AG09319 (cell line): ENCODE data around the gene NRG3.

Experiments used
- DNase-seq: peaks from one replicate; pipeline ENCODE4 v3.0.0-alpha.2; 2010; ENCODE audit warnings: low read depth; ENCODE audit errors: extremely low read depth
- CTCF ChIP-seq: IDR thresholded peaks from 2 replicates; pipeline ENCODE4 v1.5.1; 2011; ENCODE audit warnings: low read depth, mild to moderate bottlenecking, inconsistent platforms, low read length, moderate library complexity

The NRG3 gene

GRCh38 chr10:82453678-82454293 lies 578.8 kb downstream of the NRG3 start:
- DNase-seq: no peak
- no peak for TF ChIP-seq CTCF

GRCh38 chr10:82462910-82463551 lies 588.0 kb downstream of the NRG3 start:
- TF ChIP-seq CTCF: no peak
- DNase-seq: no peak

- no peak for DNase-seq
- TF ChIP-seq CTCF: no peak
Measured at GRCh38 chr10:82463614-82464013, 588.6 kb downstream of the NRG3 start.

GRCh38 chr10:82464191-82464818 lies 589.3 kb downstream of the NRG3 start:
- TF ChIP-seq CTCF: no peak
- no peak for DNase-seq

- no peak for DNase-seq
- no peak for TF ChIP-seq CTCF
Measured at GRCh38 chr10:82464966-82465365, 590.0 kb downstream of the NRG3 start.

GRCh38 chr10:82468453-82468852 lies 593.5 kb downstream of the NRG3 start:
- no peak for DNase-seq
- TF ChIP-seq CTCF: no peak
